IPS DF 4.7 (cell line): ENCODE measurements around the gene COL23A1.
"Not testable (repeated sequence)": the region's sequence is repeated elsewhere in the genome, so short reads cannot be mapped to it uniquely, and the experiment has no call there.

Experiments
- DNase-seq: peaks from one replicate; pipeline ENCODE4 v3.0.0-alpha.2; 2013; ENCODE audit warnings: low spot score; ENCODE audit errors: extremely low read depth

COL23A1 gene

GRCh38 chr5:178199581-178200434 is 390.4 kb downstream of the COL23A1 start:
- DNase-seq = no peak

GRCh38 chr5:178198706-178199105 is 391.5 kb downstream of the COL23A1 start:
- DNase-seq = no peak

- DNase-seq = not testable (repeated sequence)
Measured at GRCh38 chr5:178198151-178198550, 392.0 kb downstream of the COL23A1 start.

GRCh38 chr5:178196986-178197385 is 393.2 kb downstream of the COL23A1 start:
- no peak for DNase-seq

GRCh38 chr5:178196281-178196812 is 393.8 kb downstream of the COL23A1 start:
- DNase-seq = no peak

GRCh38 chr5:178194026-178194425 is 396.2 kb downstream of the COL23A1 start:
- DNase-seq = no peak

GRCh38 chr5:178193251-178193809 is 396.9 kb downstream of the COL23A1 start:
- DNase-seq = no peak

GRCh38 chr5:178192787-178193186 is 397.4 kb downstream of the COL23A1 start:
- DNase-seq = no peak

- DNase-seq = no peak
Measured at GRCh38 chr5:178192244-178192643, 397.9 kb downstream of the COL23A1 start.

- no peak for DNase-seq
Measured at GRCh38 chr5:178191661-178192060, 398.5 kb downstream of the COL23A1 start.

GRCh38 chr5:178189433-178189832 is 400.8 kb downstream of the COL23A1 start:
- no peak for DNase-seq
